HG03060 (cell line): ENCODE results near the gene STOX2.

Experiments
- ATAC-seq: cut with Tn5 transposase; IDR thresholded peaks from one replicate; pipeline ENCODE4 v1.9.1; 2021; ENCODE audit warnings: low read depth, moderate number of reproducible peaks; ENCODE audit not compliant: unreplicated experiment

The STOX2 gene

DNA sequence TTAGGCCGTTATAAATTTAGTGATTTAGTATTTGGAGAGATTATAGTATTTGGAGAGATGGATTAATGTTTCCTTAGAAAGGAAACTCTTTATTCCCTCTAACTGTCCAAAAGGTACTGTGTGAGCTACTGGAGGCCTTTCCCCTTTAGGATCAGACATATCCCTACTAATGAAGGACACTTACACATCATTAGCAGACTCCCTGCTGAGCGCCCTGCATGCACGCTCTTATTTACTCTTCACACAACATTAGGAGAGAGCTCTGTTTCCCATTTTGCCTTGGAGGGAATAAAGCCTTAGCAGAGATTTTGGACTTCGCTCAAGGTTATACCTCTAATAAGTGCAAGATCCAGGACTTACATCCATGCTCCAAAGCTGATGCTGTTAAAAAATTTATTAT is 17.8 kb upstream of the STOX2 start:
- no peak for ATAC-seq

DNA sequence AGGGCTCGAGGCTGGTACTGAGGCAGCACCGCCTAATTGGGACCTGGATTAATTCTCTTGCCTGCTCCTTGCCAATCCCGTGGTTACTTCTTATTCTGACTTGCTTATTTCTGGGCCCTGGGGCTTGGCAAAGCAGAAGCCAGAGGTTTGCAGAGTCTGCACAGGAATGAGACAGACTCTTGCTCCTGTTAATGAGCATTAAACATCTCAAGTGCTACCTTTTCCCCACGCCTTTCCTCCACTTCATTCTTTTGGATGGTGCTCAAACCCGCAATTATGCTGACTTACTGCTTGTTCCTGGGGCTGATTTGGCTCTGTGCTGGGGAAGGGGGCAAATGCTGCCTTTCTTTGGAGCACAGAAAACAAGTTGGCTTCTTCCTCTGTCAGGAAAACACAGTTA is 16.5 kb upstream of the STOX2 start:
- ATAC-seq: no peak

DNA sequence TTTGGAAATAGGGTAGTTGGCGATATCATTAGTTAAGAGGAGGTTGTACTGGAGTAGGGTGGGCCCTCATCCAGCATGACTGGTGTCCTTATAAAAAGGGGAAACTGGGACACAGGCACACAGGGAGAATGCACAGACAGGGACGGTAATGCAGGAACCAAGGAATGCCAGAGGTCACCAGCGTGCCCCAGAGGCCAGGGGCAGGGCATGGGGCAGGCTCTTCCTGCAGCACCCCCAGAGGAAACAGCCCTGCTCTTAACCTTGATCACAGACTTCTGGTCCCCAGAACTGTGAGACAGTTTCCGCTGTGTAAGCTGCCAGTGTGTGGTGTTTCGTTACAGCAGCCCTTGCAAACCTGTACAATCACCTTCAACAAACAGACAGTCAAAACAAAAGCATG is 15.9 kb upstream of the STOX2 start:
- no peak for ATAC-seq

DNA sequence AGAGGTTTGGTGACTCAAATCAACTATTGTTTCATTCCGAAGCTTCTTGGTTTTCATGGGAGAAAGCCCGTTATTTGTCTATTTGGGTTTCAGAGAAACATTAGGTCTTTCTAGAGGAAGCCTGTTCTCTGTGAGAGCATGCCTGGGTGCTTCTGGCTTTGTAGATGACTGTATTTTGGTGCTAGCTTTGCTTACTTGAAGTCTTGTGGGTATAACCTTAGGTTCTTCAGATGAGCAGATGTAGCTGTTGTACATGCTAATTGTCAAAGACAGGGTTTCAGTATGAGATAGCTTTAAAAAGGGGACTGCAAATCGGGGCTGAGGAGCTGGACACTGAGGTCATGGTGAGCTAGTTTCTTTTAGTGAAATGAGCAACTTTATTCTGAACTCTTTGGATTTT is 7.9 kb upstream of the STOX2 start:
- ATAC-seq: no peak

DNA sequence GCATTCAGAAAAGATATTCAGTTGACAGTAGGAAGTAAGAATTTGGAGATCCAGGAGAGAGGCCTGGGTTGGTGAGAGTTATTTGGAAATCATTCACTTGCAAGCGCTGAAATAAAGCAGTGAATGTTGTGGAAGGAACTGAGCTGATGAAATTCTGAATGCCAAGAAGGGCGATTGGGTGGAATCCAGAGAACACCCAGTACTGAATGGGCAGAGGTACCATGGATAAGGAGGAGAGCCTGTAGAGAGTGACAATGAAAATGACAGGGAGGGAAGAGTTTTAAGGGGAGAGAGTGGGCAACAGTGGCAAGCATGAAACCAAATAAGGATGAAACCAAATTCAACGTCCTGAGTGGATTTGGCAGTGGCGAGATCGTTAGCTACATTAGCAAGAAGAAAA is 6.7 kb upstream of the STOX2 start:
- ATAC-seq: no peak

DNA sequence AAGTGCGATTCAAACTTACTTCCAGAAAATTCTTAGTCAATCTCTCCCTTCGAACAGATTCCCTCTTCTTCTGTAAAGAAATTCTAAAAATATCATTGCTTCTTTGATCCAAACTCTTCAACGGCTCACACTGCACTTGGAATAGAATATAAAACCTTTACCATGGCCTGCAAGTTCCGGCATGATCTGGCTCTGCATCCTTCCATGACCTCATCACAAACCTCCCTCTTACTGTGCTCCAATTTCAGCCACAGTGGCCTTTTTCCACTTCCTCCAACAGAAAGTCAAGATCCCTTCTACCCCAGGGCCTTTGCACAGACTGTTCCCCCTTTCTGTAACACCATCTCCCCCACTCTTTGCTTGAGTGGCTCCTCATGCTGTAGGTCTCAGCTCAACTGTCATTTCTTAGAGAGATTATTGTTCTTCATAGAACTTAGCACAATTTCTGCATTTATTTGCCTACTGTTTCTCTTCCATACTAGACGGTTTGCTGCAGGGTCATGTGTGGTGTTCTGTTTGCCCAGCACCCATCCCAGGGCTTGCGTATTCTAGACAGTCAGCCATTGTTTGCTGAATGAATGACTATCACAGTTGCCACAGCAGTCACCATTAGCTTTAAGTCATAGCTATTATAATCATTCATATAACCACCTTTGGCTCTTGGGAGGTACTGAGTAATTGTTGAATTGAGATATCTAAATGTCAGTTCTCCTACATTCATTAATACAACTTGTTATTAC is 1.9 kb upstream of the STOX2 start:
- ATAC-seq: no peak

DNA sequence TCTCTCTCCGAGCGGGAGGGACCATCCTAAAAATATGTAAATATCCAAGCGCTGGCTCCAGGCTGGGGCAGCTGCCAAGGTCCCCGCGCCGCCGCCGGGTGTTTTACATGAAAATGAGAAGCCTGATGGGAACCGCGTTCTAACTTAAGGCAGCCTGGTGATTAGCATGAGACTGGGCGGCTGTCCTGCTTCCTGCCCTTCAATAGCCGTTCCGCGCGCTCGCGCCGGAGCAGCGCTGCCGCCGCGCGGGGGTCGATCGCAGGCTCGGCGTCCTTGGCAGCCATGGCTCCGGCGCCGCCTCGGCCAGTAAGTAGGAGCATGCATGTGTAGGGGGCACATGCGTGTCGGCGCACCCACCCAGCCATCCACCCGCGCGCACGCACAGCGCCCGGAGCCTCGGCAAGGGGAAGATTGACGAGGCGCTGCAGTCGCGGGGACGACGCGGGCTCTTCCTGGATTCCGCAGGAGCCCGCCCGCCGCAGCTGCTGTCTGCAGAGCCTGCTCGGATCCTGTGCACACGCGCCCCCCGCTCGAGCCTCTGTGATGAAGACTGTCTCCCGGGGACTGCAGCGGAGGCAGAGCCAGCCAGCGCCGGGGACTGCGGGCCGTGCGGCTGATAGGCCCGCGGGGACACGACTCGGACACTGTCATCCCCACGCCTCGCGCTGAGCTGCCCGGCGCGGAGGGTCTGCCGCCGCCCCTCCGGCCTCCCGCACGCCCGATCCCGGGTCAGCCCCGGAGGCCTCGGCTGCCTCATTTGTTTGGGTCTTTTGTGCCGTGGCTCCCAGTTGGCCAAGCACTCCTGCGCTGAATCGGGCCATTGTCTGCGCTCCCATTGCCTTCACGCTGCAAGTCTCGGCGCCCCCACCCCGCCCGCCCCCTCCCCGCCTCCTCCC is 734 bp downstream of the STOX2 start:
- ATAC-seq: no peak

DNA sequence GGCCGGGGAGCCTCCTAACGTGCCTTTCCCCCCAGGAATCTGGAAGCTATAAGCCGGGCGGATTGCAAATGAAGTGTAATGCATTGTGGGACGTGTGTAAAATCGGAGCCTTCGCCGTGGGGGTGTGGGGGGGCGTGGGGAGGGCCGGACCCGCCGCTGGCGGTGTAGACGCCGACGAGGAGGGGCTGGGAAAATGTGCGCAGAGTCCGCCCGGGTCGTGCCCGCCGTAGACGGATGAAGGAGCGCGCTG is 1.3 kb downstream of the STOX2 start:
- no peak for ATAC-seq

DNA sequence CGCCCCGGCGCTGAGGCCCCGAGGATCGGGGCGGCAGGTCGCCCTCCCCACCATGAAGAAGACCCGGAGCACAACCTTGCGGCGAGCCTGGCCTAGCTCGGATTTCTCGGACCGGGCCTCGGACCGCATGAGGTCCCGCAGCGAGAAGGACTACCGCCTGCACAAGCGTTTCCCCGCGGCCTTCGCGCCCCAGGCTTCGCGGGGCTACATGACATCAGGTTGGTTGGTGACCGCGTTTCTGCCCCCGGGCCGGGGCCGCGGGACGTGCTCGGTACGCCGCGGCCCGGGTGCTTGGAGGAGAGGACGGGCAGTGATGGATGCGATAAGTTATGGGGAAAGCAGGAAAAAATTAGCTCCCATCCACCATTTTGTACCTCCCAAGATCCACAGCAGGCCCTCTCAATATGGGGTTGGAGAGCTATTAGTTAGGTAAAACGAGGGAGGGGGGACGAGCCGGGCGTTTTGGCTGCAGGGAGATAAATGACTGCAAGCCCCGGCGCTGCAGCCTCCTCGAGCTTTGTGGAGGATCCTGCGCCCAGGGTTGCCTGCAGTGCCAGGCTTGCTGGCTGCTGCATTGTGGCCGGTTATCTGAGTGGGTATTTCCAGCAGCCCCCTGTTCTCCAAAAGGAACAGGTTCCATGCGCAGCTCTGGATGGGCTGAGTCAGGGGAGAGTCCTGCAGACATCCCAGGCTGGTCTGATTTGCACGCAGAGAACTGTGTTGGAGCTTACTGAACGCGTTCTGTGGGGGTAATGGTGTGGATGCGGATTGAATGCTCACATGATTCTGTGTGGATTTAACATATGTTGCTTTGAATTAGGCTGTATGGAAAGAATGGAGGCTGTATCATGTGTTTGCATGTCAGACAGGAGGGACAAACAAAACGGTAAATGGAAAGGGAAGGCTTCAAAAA is 1.9 kb downstream of the STOX2 start:
- no peak for ATAC-seq

DNA sequence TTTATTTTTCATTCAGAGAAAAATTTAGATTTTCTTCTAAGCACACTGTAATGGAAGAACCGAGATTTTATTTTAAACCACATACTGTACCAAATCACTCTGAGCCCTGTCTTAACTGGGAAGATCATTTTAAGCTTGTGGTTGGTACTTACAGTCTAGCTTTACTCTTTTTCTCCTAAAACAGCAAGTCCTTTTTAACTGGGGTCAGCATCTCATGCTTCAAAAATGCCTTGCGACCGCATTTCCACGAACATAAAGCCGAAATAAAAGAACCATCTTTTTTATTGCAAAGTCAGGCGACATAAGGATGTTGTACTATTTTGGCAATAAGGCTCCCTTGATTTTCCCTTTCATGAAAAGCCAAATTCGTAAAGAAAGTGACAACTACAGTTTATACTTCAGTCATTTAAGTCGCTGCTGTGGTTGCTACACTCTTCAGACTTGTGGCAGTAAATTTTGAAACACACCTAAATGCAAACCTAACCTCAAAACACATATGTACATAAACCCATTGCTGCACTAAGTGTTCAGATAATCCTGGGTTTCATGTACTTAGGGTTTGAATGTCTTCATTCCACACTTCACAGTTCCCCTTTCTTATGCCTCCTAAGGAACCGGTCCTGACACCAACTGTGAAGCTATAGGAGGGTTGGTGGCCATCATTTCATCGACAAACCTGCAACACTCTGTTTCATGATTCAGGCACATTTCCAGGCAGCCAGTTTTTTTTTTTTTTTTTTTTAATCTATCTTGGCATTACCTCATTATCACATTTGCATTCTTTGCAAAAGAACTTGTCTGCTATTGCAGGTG is 3.0 kb downstream of the STOX2 start:
- ATAC-seq: no peak

DNA sequence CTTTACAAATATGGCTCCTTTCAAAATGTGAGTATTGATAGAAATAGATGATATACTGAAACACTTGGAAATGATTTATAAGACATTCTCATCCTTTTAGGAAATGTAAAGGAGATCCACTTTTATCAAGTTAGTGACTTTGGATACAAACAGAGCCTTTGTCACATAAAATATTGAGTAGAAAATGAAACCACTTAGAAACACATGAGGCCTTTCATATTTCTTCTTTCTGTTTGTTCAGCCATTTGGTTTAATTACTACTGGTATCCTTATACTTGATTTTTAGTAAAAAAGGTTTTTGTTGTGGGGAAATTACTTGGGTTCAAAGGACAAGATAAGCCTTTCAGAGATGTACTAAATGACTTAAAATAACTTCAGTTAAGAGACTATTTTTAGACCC is 4.1 kb downstream of the STOX2 start:
- ATAC-seq: no peak

DNA sequence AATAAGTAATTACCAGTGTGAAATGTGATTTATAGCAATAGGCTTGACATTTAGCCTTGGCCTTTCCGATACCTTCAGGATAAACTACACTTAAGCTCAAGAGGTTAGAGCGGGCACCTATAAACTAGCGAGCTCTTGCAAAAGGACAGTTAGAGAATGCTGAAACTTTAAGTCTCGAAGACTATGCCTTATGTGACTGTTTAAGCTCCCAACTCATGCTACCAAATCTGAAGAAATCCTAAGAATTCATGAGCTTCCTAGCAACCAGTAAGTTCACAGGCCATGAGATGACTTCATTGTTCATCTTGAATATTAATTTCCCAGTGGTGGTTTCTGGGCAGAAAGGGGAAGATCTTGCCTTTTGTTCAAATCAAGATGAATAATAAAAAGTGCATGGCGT is 4.7 kb downstream of the STOX2 start:
- ATAC-seq: no peak

DNA sequence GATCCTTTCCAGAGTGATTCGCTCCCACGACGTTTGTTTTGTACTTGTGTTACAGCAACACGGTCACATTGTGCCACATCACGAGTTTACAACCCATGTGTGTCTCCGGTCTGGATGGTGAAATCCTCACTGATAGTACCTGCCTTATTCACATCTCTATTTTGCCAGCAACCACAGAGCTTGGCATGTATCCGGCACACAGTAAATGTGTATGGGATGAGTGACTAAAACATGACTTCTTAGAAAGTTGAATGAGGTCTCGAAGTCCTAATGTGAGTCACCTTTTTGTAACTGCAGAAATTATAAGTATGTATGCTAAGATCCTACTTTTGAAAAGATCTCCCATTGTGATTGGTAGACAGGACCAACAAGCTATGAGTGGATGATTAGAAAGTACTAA is 7.5 kb downstream of the STOX2 start:
- ATAC-seq: no peak

DNA sequence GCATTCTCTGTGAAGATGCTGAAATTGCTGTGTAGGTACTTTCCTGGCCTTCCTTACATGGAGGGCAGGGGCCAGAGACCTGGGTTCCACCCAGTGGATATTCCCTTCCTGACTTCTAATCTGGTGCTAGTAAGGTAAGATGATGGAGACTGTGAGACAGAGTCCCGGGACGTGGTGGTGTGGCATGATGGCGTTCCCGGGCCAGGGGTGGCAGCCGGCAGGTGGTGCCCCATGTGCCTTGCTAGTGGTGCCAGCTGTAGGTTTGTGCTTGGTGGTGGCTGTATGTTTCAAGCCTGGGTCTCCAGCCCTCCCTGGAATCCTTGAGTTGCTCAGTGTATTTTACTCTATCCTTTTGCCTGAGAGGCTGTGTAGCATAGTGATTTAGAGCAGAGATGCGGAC is 10.9 kb downstream of the STOX2 start:
- ATAC-seq: no peak

DNA sequence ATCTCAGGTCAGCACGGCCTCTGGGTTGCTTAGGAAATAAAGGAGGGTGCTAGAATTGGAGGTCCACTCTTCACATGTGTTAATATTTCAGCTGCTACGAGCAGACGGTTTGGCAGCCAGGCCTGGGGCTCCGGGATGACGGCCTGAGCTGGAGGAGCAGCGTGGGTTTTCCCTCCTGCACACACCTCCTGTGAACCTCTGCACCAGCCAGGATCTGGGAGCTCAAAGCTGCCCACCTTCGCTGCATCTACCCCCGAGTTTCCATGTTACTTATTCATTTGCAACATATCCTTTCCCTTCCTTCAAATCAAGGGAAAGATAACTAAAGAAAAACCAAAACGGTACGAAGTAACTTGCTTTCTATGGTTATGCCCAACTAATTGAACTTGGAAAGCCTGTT is 13.6 kb downstream of the STOX2 start:
- ATAC-seq: no peak

DNA sequence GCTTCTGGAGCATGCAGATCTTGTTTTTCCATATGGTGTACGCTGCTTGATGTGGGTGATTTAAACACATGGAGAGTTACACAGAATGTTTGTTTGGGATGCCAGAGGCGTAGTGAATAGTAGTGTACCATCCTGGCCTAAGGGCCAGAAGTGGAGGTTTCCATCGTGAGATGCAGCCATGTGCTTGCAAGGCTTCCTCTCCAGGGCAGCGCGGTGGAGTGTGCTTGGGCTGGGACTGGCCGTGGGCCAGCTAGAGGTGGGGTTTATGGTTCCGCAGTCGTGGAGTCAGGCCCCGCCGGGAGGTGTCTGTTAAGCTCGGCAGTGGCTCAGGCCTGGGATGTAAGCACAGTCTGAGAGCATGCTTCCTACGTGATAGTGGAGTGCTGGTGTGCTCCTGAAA is 14.0 kb downstream of the STOX2 start:
- ATAC-seq: no peak

DNA sequence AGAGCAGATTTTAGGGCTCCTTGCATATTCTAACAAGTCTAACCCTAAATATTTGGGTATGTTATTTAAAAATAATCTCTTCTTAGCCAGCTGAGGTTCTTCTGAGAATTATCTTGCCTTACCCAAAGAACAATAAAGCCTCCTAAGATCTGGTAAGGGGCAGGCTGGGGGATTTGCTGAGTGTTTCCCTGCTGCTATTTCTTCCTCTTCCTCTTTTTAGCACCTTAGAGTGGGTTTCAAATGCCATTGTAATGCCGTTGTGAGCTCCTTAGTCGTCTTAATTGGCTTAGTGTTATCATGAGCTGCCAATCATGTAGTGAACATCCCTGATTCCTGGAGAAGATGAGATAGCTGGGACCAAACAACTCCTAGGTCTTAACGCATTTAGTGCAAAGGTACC is 15.4 kb downstream of the STOX2 start:
- no peak for ATAC-seq

DNA sequence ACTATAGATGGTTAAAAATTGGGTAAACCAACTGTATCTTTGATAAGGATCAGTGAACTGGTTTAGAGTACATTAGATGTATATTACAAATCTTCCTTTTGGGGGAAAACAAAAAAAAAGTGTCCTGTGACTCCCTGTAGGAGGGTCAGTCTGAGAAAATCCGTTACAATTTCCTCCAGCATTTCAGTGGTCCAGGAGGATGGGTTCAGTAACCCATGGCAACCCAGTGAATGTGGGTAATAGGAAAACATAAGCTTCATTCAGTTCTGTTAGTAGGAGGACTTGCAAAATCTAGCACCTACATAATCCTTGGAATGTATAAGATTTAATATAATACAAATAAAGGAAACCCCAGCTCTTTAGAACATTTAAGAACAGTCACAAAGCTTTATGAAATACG is 16.2 kb downstream of the STOX2 start:
- ATAC-seq: no peak

DNA sequence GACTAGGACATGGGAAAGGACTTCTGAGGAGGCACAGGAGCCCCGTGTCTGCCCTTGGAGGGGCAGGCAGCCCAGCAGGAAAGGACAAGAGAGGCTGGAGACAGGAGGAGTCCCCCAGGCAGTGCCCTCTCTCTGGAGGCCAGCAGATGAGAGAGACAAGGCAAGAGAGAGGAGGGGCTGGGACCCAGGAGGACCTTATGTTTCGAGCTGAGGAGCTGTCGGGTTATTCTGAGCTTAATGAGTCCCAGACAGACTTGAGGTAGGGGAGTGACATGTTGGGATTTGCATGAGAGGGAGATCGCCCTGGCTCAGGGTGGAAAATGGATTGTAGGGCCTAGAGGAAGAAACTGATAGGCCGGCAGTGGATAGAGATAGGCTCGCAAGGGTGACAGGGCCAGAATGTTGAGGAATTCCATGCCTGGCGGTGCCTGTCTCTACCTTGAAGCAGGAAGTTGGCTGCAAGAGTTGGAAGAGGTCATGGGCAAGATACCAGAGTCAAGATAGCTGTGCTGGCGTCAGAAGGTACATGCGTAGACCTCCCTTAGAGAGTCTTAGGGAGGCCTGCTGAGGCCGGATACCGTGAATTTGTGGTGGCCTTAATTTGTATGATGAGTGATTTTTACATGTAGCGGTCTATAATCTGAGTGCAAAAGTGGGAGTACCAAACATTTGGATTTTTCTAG is 19.4 kb downstream of the STOX2 start:
- ATAC-seq: no peak

DNA sequence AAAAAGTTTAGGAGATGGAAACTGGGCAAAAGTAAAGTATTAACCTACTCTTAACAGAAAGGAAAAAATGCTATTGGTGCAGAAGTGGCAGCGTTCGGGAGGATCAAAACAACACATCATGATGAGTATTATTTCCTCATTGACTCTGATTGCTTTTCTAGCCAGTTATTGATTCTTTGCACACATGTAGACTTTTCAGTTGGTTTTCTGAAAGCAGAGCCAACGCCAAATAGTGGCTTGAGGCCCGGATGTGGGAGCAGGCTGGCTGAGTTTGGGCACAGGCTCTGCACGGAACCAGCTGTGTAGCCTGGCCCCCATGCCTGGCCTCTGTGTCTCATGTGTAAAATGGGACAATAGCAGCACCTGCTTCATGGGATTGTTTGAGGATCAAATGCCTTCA is 21.8 kb downstream of the STOX2 start:
- no peak for ATAC-seq
